Right ventricle myocardium superior (tissue), 1 donor: ENCODE measurements around the gene C6. TPM values are rescaled to one million over a fixed set of nuclear protein-coding genes. Genes with fewer than 3 reads are reported as not detected.
A peak's percentile ranks its signal among the peaks of the same experiment; 100 is the strongest.

Experiments used
- ATAC-seq: fragments of 200-7000 bp; cut with Tn5 transposase; one replicate; pipeline ENCODE4 v1.9.1; 2020; ENCODE audit warnings: mild to moderate bottlenecking; ENCODE audit not compliant: poor library complexity
- DNase-seq: peaks from one replicate; pipeline ENCODE4 v3.0.0-alpha.2; 2020
- intact Hi-C: fragments of 100-400 bp; cut with DNase I; formaldehyde crosslinking; loops from one replicate; pipeline ENCODE4 v1.11.2; 2022
- total RNA-seq: library from RNA; stranded (reverse); fragmentation: NEBNext Ultra II Directional; extraction: Animal tissue kit (Norgen Biotek cat#: 25700); gene quantifications from one replicate; pipeline ENCODE4 v1.2.1, GENCODE V29; 2021
- donor health status: DM: no; HTN: yes; CAD: no; lungs with severe emphysema.

C6 gene
- total RNA-seq, 1 donor from 2014 or later: 90.3 TPM

GRCh38 chr5:41154491-41154890, 58.8 kb downstream of the C6 start:
- no peak for ATAC-seq
- DNase-seq: no peak
- intact Hi-C loops: no loop called here

GRCh38 chr5:41151564-41151963, 61.8 kb downstream of the C6 start:
- DNase-seq: no peak
- no peak for ATAC-seq
- intact Hi-C loops: no loop called here

- ATAC-seq (no peak), DNase-seq (peak; percentile 38)
- intact Hi-C loops: no loop called here
Observed at GRCh38 chr5:41148448-41148847, 64.9 kb downstream of the C6 start.

- ATAC-seq (no peak), DNase-seq (no peak)
- intact Hi-C loops: no loop called here
Observed at GRCh38 chr5:41145306-41145705, 68.0 kb downstream of the C6 start.

- intact Hi-C loops: no loop called here
- DNase-seq (no peak), ATAC-seq (peak; percentile 55)
Observed at GRCh38 chr5:41143131-41143901, 70.0 kb downstream of the C6 start.

GRCh38 chr5:41127967-41128690, 85.2 kb downstream of the C6 start:
- no peak for DNase-seq
- intact Hi-C loops: no loop called here
- ATAC-seq: no peak

- no peak for ATAC-seq
- intact Hi-C loops: no loop called here
- no peak for DNase-seq
Observed at GRCh38 chr5:41122459-41122858, 90.9 kb downstream of the C6 start.

GRCh38 chr5:41120600-41120999, 92.7 kb downstream of the C6 start:
- intact Hi-C loops: no loop called here
- ATAC-seq (no peak), DNase-seq (no peak)

GRCh38 chr5:41118177-41118576, 95.2 kb downstream of the C6 start:
- intact Hi-C loops: loop anchor here (10.0 kb wide), 1 partner anchor 213 kb away; the partner anchor contains the start of gene C7
- no peak for DNase-seq
- no peak for ATAC-seq

- ATAC-seq (no peak), DNase-seq (no peak)
- intact Hi-C loops: loop anchor here (10.0 kb wide), 1 partner anchor 210 kb away; the partner anchor contains the start of gene C7
Observed at GRCh38 chr5:41115281-41115680, 98.1 kb downstream of the C6 start.

GRCh38 chr5:41112486-41113455, 100.6 kb downstream of the C6 start:
- peak; percentile 46 for ATAC-seq
- intact Hi-C loops: loop anchor here (10.0 kb wide), 1 partner anchor 208 kb away; the partner anchor contains the start of gene C7
- no peak for DNase-seq

- ATAC-seq (no peak), DNase-seq (no peak)
- intact Hi-C loops: no loop called here
Observed at GRCh38 chr5:41109186-41109585, 104.1 kb downstream of the C6 start.

GRCh38 chr5:41102341-41102740, 111.0 kb downstream of the C6 start:
- DNase-seq (no peak), ATAC-seq (no peak)
- intact Hi-C loops: no loop called here

- intact Hi-C loops: no loop called here
- ATAC-seq (peak; percentile 54), DNase-seq (no peak)
Observed at GRCh38 chr5:41097642-41098041, 115.7 kb downstream of the C6 start.

- intact Hi-C loops: no loop called here
- ATAC-seq (peak; percentile 9), DNase-seq (no peak)
Observed at GRCh38 chr5:41095324-41096101, 117.8 kb downstream of the C6 start.

- intact Hi-C loops: no loop called here
- DNase-seq (no peak), ATAC-seq (peak; percentile 35)
Observed at GRCh38 chr5:41094871-41095270, 118.5 kb downstream of the C6 start.

- peak; percentile 54 for ATAC-seq
Observed at GRCh38 chr5:41093803-41094202, 119.5 kb downstream of the C6 start.

More at GRCh38 chr5:41093803-41094202, 119.5 kb downstream of the C6 start:
- intact Hi-C loops: no loop called here
- no peak for DNase-seq
